B cell (primary cell): ENCODE data around the gene BCO1. TPM values are rescaled to one million over a fixed set of nuclear protein-coding genes. Genes with fewer than 3 reads are reported as not detected.

ENCODE experiments used
- ATAC-seq: fragments of 200-7000 bp; cut with Tn5 transposase; one replicate; pipeline ENCODE4 v1.10.0; 2021; ENCODE audit warnings: low read depth, mild to moderate bottlenecking, moderate number of reproducible peaks, moderate library complexity
- CTCF ChIA-PET: fragments of 350-600 bp; sonication (Branson Sonifier 250); formaldehyde crosslinking; loops from one replicate; lab custom pipeline; 2021; ENCODE audit warnings: antibody characterized with exemption, inconsistent platforms; lab: Charles Lee
- POLR2A ChIA-PET: fragments of 350-600 bp; sonication (Branson Sonifier 250); formaldehyde crosslinking; loops from one replicate; lab custom pipeline; 2021; ENCODE audit warnings: antibody characterized with exemption; lab: Charles Lee
- DNase-seq: peaks from one replicate; pipeline ENCODE4 v3.0.0; 2013
- H2AFZ ChIP-seq: 2 replicates; pipeline ENCODE4 v1.6.1; 2012; ENCODE audit warnings: mild to moderate bottlenecking, low read depth, low read length; ENCODE audit not compliant: insufficient read depth, poor library complexity, severe bottlenecking
- H3K27ac ChIP-seq, 2 donors: 1 replicate in 1 of 2; 2 replicates in 1 of 2; pipeline ENCODE4 v1.5.1; 2012 to 2013; ENCODE audit warnings: low read length in 2 of 2, mild to moderate bottlenecking in 2 of 2, moderate library complexity in 1 of 2
- H3K27me3 ChIP-seq, 4 experiments: fragments of 200-600 bp in 1 of 4; sonication (generic) in 1 of 4; replicated peaks in 1 of 4; 1 replicate in 2 of 4; 2 replicates in 2 of 4; pipeline versions ENCODE4 v1.6.1 to v1.7.0; 2013 to 2016; ENCODE audit warnings: low read length in 3 of 4, mild to moderate bottlenecking in 2 of 4, mixed read lengths in 1 of 4, moderate library complexity in 1 of 4; ENCODE audit not compliant: insufficient read depth in 4 of 4, control insufficient read depth in 3 of 4; ENCODE audit errors: control extremely low read depth in 1 of 4
- H3K36me3 ChIP-seq, 2 experiments: replicated peaks in 1 of 2; 1 replicate in 1 of 2; 2 replicates in 1 of 2; pipeline versions ENCODE4 v1.6.1 to v1.7.1; 2013; ENCODE audit warnings: low read length in 1 of 2; ENCODE audit not compliant: insufficient read depth in 2 of 2, control insufficient read depth in 1 of 2; ENCODE audit errors: control extremely low read depth in 1 of 2, extremely low read depth in 1 of 2
- H3K4me1 ChIP-seq, 2 donors: fragments of 200-600 bp in 1 of 2; sonication (generic) in 1 of 2; 1 replicate in 1 of 2; 2 replicates in 1 of 2; pipeline versions ENCODE4 v1.5.1 to v1.6.1; 2013 to 2017; ENCODE audit warnings: low read length in 2 of 2; ENCODE audit not compliant: control insufficient read depth in 2 of 2, insufficient read depth in 2 of 2
- H3K4me2 ChIP-seq: replicated peaks from 2 replicates; pipeline ENCODE3; 2012; ENCODE audit warnings: mild to moderate bottlenecking, low read depth, low read length; ENCODE audit not compliant: poor library complexity, severe bottlenecking
- H3K4me3 ChIP-seq, 5 experiments: fragments of 200-600 bp in 1 of 5; sonication (generic) in 1 of 5; 1 replicate in 3 of 5; 2 replicates in 2 of 5; pipeline versions ENCODE4 v1.5.1 to v1.7.0; 2011 to 2016; ENCODE audit warnings: low read length in 4 of 5, mild to moderate bottlenecking in 4 of 5, low read depth in 2 of 5, control low read depth in 1 of 5, moderate library complexity in 1 of 5; ENCODE audit not compliant: insufficient read depth in 1 of 5; ENCODE audit errors: control extremely low read depth in 1 of 5, extremely low read depth in 1 of 5
- H3K79me2 ChIP-seq: fragments of 200-600 bp; sonication (generic); one replicate; pipeline ENCODE4 v1.6.0; 2016; ENCODE audit warnings: low read length; ENCODE audit not compliant: control insufficient read depth, insufficient read depth
- H3K9ac ChIP-seq: fragments of 200-600 bp; sonication (generic); 2 replicates; pipeline ENCODE4 v1.6.1; 2017; ENCODE audit warnings: mild to moderate bottlenecking, low read length, moderate library complexity
- H3K9me3 ChIP-seq, 3 donors: one replicate each; pipeline versions ENCODE4 v1.6.1 to v1.7.1; 2013; ENCODE audit warnings: low read length in 2 of 3; ENCODE audit not compliant: control insufficient read depth in 2 of 3, insufficient read depth in 1 of 3; ENCODE audit errors: control extremely low read depth in 1 of 3
- H4K20me1 ChIP-seq: 2 replicates; pipeline ENCODE4 v1.6.0; 2012; ENCODE audit warnings: mild to moderate bottlenecking, low read length; ENCODE audit not compliant: insufficient read depth, control insufficient read depth, poor library complexity, severe bottlenecking
- H3K27ac Mint-ChIP-seq: one replicate; pipeline ENCODE4 v1.8.0; 2021; ENCODE audit warnings: mixed read lengths
- H3K27me3 Mint-ChIP-seq: one replicate; pipeline ENCODE4 v1.8.0; 2021; ENCODE audit warnings: mixed read lengths
- H3K4me1 Mint-ChIP-seq: one replicate; pipeline ENCODE4 v1.8.0; 2021; ENCODE audit warnings: mixed read lengths
- H3K4me3 Mint-ChIP-seq: one replicate; pipeline ENCODE4 v1.8.0; 2021; ENCODE audit warnings: mixed read lengths
- H3K9me3 Mint-ChIP-seq: one replicate; pipeline ENCODE4 v1.8.0; 2022; ENCODE audit warnings: mixed read lengths; ENCODE audit not compliant: insufficient read depth
- CTCF ChIP-seq: fragments of 200-600 bp; IDR thresholded peaks from one replicate; pipeline ENCODE4 v1.8.0; 2022; ENCODE audit warnings: antibody characterized with exemption, mild to moderate bottlenecking
- EZH2 ChIP-seq: IDR thresholded peaks from 2 replicates; pipeline ENCODE4 v1.6.1; 2012; ENCODE audit warnings: borderline replicate concordance, low read depth, mild to moderate bottlenecking, moderate library complexity, low read length; ENCODE audit not compliant: insufficient read depth, poor library complexity, severe bottlenecking
- WGBS: methylation state at CpG from one replicate; pipeline ENCODE4 v1.1.5; 2013; ENCODE audit warnings: missing lambda C conversion rate; ENCODE audit not compliant: insufficient coverage; 5-methylcytosine and 5-hydroxymethylcytosine counted together
- intact Hi-C: fragments of 100-400 bp; cut with micrococcal nuclease; formaldehyde crosslinking; loops from one replicate; pipeline ENCODE4 v1.10.0; 2022
- polyA plus RNA-seq: library from polyadenylated mRNA; depleted of rRNA; stranded (reverse); fragments of >200 nt; gene quantifications from 2 replicates; pipeline ENCODE4 v1.2.3, GENCODE V29; 2012
- total RNA-seq, 2 donors: library from RNA; stranded (reverse); fragments of 120-200 nt in 1 of 2; gene quantifications; 1 replicate in 1 of 2; 2 replicates in 1 of 2; pipeline versions ENCODE4 v1.2.3 to v1.2.4, GENCODE V29; 2013 to 2022

The BCO1 gene
- total and polyA plus RNA-seq, 2 donors (not counting 1 experiment from before 2014, with no cell fraction given) = not detected

- Histone ChIP-seq H3K27ac (no peak overlapping the region), H3K4me2 (no peak overlapping the region), H3K79me2 (no peaks in the 10 kb centered on the region), H4K20me1 (no peaks in the 10 kb centered on the region), H3K9me3 (no peaks in the 10 kb centered on the region), H2AFZ (no peak overlapping the region), H3K4me1 (no peaks in the 10 kb centered on the region), H3K4me3 (no peak overlapping the region), H3K36me3 (no peaks in the 10 kb centered on the region), H3K27me3 (no peaks in the 10 kb centered on the region), H3K9ac (no peak overlapping the region)
- ATAC-seq (no peak), DNase-seq (no peak)
- Mint-ChIP-seq H3K27me3 (peaks cover 3% of the 10 kb centered on the region), H3K27ac (no peak overlapping the region), H3K9me3 (no peaks in the 10 kb centered on the region), H3K4me1 (no peaks in the 10 kb centered on the region), H3K4me3 (no peak overlapping the region)
- WGBS = 96% methylated on average over 4 of the region's 5 CpGs
- ChIA-PET POLR2A (interaction anchor here (0.6 kb wide), 1 partner anchor 266 kb away, joined by 3 read pairs; no protein-coding TSS in a partner anchor), CTCF (no interaction called here)
- intact Hi-C loops = no loop called here
- TF ChIP-seq EZH2 (no peak), CTCF (no peak)
These were observed 16.5 kb downstream of the BCO1 start for GRCh38 chr16:81254922-81255526.

GRCh38 chr16:81259916-81260315 lies 21.4 kb downstream of the BCO1 start:
- DNase-seq (no peak), ATAC-seq (no peak)
- H3K9me3 ChIP-seq = peaks cover 0 to 6% (median 0%) of the 10 kb centered on the region in 3 donors
- no peak overlapping the region for H3K27ac ChIP-seq
- no peaks in the 10 kb centered on the region for H3K27me3 ChIP-seq
- POLR2A ChIA-PET = no interaction called here
- no peak overlapping the region for H3K4me3 Mint-ChIP-seq
- intact Hi-C loops = loop anchor here (2.0 kb wide), 1 partner anchor 463 kb away; no protein-coding TSS in a partner anchor
- no peak overlapping the region for H3K27ac Mint-ChIP-seq
- no peak for TF ChIP-seq EZH2
- TF ChIP-seq CTCF = no peak
- H3K4me2 ChIP-seq = no peak overlapping the region
- no peaks in the 10 kb centered on the region for H3K4me1 ChIP-seq
- no peaks in the 10 kb centered on the region for H3K4me1 Mint-ChIP-seq
- no peak overlapping the region for H2AFZ ChIP-seq
- no peaks in the 10 kb centered on the region for H3K27me3 Mint-ChIP-seq
- no peak overlapping the region for H3K4me3 ChIP-seq
- 100% methylated on average over 1 of the region's 4 CpGs for WGBS
- H4K20me1 ChIP-seq = no peaks in the 10 kb centered on the region
- no peak overlapping the region for H3K9ac ChIP-seq
- no peaks in the 10 kb centered on the region for H3K36me3 ChIP-seq
- CTCF ChIA-PET = interaction anchor here (1.0 kb wide), 2 partner anchors 12 to 14 kb away, joined by 3 read pairs; no protein-coding TSS in a partner anchor
- no peaks in the 10 kb centered on the region for H3K9me3 Mint-ChIP-seq
- H3K79me2 ChIP-seq = no peaks in the 10 kb centered on the region
